IMR-90 (cell line): ENCODE data around the gene GAPDH. TPM values are rescaled to one million over a fixed set of nuclear protein-coding genes. Genes with fewer than 3 reads are reported as not detected.

Source experiments
- ATAC-seq: fragments of 200-7000 bp; cut with Tn5 transposase; 2 replicates; pipeline ENCODE4 v1.9.1; 2020; ENCODE audit warnings: low read depth, mild to moderate bottlenecking, moderate library complexity
- BruUV-seq: library from RNA; stranded (reverse); fragments of 400-500 nt; replicated peaks from 2 replicates; lab custom pipeline; 2021; lab: Mats Ljungman, UMichigan
- CTCF ChIA-PET: fragments of 300-600 bp; formaldehyde crosslinking; extraction: SDS; loops from one replicate; lab custom pipeline; 2021; ENCODE audit warnings: antibody characterized with exemption; lab: Yijun Ruan, JAX
- POLR2A ChIA-PET: fragments of 300-600 bp; sonication (Branson Sonifier 250); formaldehyde crosslinking; loops from one replicate; lab custom pipeline; 2022; ENCODE audit warnings: antibody characterized with exemption; ENCODE audit not compliant: unreplicated experiment; lab: Charles Lee
- DNase-seq: peaks from one replicate; pipeline ENCODE4 v3.0.0; 2013
- H2AFZ ChIP-seq: replicated peaks from 2 replicates; pipeline ENCODE3; 2013; ENCODE audit warnings: low read length, mild to moderate bottlenecking; ENCODE audit not compliant: poor library complexity
- H2AK5ac ChIP-seq: 2 replicates; pipeline ENCODE4 v1.6.1; 2013; ENCODE audit warnings: low read depth, low read length, inconsistent platforms
- H2AK9ac ChIP-seq: replicated peaks from 2 replicates; pipeline ENCODE3; 2013; ENCODE audit warnings: mild to moderate bottlenecking, low read depth, low read length, moderate library complexity; ENCODE audit not compliant: poor library complexity
- H2BK120ac ChIP-seq: 2 replicates; pipeline ENCODE4 v1.6.1; 2013; ENCODE audit warnings: low read depth, low read length, inconsistent platforms
- H2BK15ac ChIP-seq: 3 replicates; pipeline ENCODE4 v1.6.1; 2013; ENCODE audit warnings: low read depth, low read length, inconsistent platforms
- H2BK20ac ChIP-seq: 2 replicates; pipeline ENCODE4 v1.6.1; 2013; ENCODE audit warnings: low read depth, mild to moderate bottlenecking, inconsistent platforms, low read length, moderate library complexity
- H2BK5ac ChIP-seq: 2 replicates; pipeline ENCODE4 v1.6.1; 2013; ENCODE audit warnings: mild to moderate bottlenecking, low read depth, low read length, inconsistent platforms; ENCODE audit not compliant: poor library complexity, severe bottlenecking
- H3K14ac ChIP-seq: replicated peaks from 2 replicates; pipeline ENCODE4 v1.6.1; 2013; ENCODE audit warnings: low read depth, low read length, inconsistent platforms
- H3K18ac ChIP-seq: 2 replicates; pipeline ENCODE4 v1.6.1; 2013; ENCODE audit warnings: low read depth, low read length, control low read depth
- H3K23ac ChIP-seq: 2 replicates; pipeline ENCODE4 v1.6.1; 2013; ENCODE audit warnings: low read depth, low read length, inconsistent platforms
- H3K27ac ChIP-seq: 2 replicates; pipeline ENCODE4 v1.5.1; 2013; ENCODE audit warnings: mild to moderate bottlenecking, control low read depth, low read length; ENCODE audit not compliant: insufficient read depth
- H3K27me3 ChIP-seq: 2 replicates; pipeline ENCODE4 v1.6.1; 2013; ENCODE audit warnings: low read length; ENCODE audit not compliant: control insufficient read depth, insufficient read depth
- H3K36me3 ChIP-seq: 2 replicates; pipeline ENCODE4 v1.6.1; 2013; ENCODE audit warnings: low read length, mixed read lengths; ENCODE audit not compliant: control insufficient read depth, insufficient read depth
- H3K4ac ChIP-seq: 2 replicates; pipeline ENCODE4 v1.6.1; 2013; ENCODE audit warnings: low read depth, low read length, inconsistent platforms
- H3K4me1 ChIP-seq: 2 replicates; pipeline ENCODE4 v1.6.1; 2013; ENCODE audit warnings: low read length, mixed read lengths; ENCODE audit not compliant: control insufficient read depth, insufficient read depth
- H3K4me2 ChIP-seq: 2 replicates; pipeline ENCODE4 v1.6.1; 2013; ENCODE audit warnings: low read depth, mild to moderate bottlenecking, control low read depth, low read length, moderate library complexity
- H3K4me3 ChIP-seq: 2 replicates; pipeline ENCODE4 v1.5.1; 2013; ENCODE audit warnings: low read depth, mild to moderate bottlenecking, control low read depth, low read length, moderate library complexity; ENCODE audit not compliant: insufficient read depth
- H3K56ac ChIP-seq: 2 replicates; pipeline ENCODE4 v1.6.1; 2013; ENCODE audit warnings: low read length, inconsistent platforms; ENCODE audit not compliant: insufficient read depth; ENCODE audit errors: extremely low read depth
- H3K79me1 ChIP-seq, 2 experiments: 2 replicates each; pipeline ENCODE4 v1.6.1; 2013; ENCODE audit warnings: low read length in 2 of 2, inconsistent platforms in 1 of 2, low read depth in 1 of 2
- H3K9ac ChIP-seq: 2 replicates; pipeline ENCODE4 v1.6.1; 2013; ENCODE audit warnings: low read depth, low read length, control low read depth
- H3K9me1 ChIP-seq: 2 replicates; pipeline ENCODE4 v1.6.1; 2013; ENCODE audit warnings: low read length, inconsistent platforms; ENCODE audit not compliant: insufficient read depth
- H3K9me3 ChIP-seq: 2 replicates; pipeline ENCODE4 v1.6.1; 2013; ENCODE audit warnings: low read length; ENCODE audit not compliant: control insufficient read depth, insufficient read depth
- H4K20me1 ChIP-seq: 2 replicates; pipeline ENCODE4 v1.6.1; 2013; ENCODE audit warnings: low read length, inconsistent platforms; ENCODE audit not compliant: insufficient read depth
- H4K5ac ChIP-seq: 2 replicates; pipeline ENCODE4 v1.6.1; 2013; ENCODE audit warnings: mild to moderate bottlenecking, low read depth, low read length, control low read depth
- H4K8ac ChIP-seq, 2 experiments: 2 replicates each; pipeline ENCODE4 v1.6.1; 2013; ENCODE audit warnings: low read depth in 2 of 2, low read length in 2 of 2, control low read depth in 1 of 2, inconsistent platforms in 1 of 2
- H4K91ac ChIP-seq: 2 replicates; pipeline ENCODE4 v1.6.1; 2013; ENCODE audit warnings: low read depth, low read length, inconsistent platforms; ENCODE audit not compliant: insufficient read depth
- BHLHE40 ChIP-seq: fragments of 150-350 bp; IDR thresholded peaks from 2 replicates; pipeline ENCODE4 v1.6.1; 2016; ENCODE audit warnings: mild to moderate bottlenecking, low read depth, low read length
- CEBPB ChIP-seq: IDR thresholded peaks from 2 replicates; pipeline ENCODE4 v1.6.1; 2012; ENCODE audit warnings: low read depth, low read length, improper control_type of control experiment
- FOS ChIP-seq: fragments of 150-350 bp; IDR thresholded peaks from 2 replicates; pipeline ENCODE4 v1.6.1; 2016; ENCODE audit warnings: low read depth, low read length
- MAFK ChIP-seq: IDR thresholded peaks from 2 replicates; pipeline ENCODE4 v1.6.1; 2012; ENCODE audit warnings: low read depth, low read length, improper control_type of control experiment
- MAZ ChIP-seq: IDR thresholded peaks from 2 replicates; pipeline ENCODE4 v1.6.1; 2012; ENCODE audit warnings: low read depth, mild to moderate bottlenecking, low read length, improper control_type of control experiment, moderate library complexity, borderline replicate concordance
- MXI1 ChIP-seq: IDR thresholded peaks from 2 replicates; pipeline ENCODE4 v1.6.1; 2012; ENCODE audit warnings: low read depth, mild to moderate bottlenecking, low read length, moderate library complexity, borderline replicate concordance
- POLR2A ChIP-seq: IDR thresholded peaks from 2 replicates; pipeline ENCODE4 v1.6.1; 2012; ENCODE audit warnings: mild to moderate bottlenecking, low read depth, low read length
- RAD21 ChIP-seq: IDR thresholded peaks from 2 replicates; pipeline ENCODE4 v1.6.1; 2012; ENCODE audit warnings: low read length, improper control_type of control experiment
- RCOR1 ChIP-seq: IDR thresholded peaks from 2 replicates; pipeline ENCODE4 v1.6.1; 2012; ENCODE audit warnings: mild to moderate bottlenecking, low read length, improper control_type of control experiment; ENCODE audit not compliant: insufficient replicate concordance
- RFX5 ChIP-seq: IDR thresholded peaks from 2 replicates; pipeline ENCODE4 v1.8.0; 2012; ENCODE audit warnings: low read depth, mild to moderate bottlenecking, low read length, moderate library complexity
- SMC3 ChIP-seq: fragments of 150-350 bp; IDR thresholded peaks from 2 replicates; pipeline ENCODE4 v1.6.1; 2016; ENCODE audit warnings: low read depth, mild to moderate bottlenecking, antibody characterized with exemption, low read length, moderate library complexity
- WGBS, 2 experiments: methylation state at CpG; one replicate each; pipeline versions ENCODE4 v1.1.5 to v1.1.7; 2013; ENCODE audit warnings: missing lambda C conversion rate in 2 of 2; ENCODE audit not compliant: insufficient read length in 1 of 2; ENCODE audit errors: extremely low coverage in 2 of 2; 5-methylcytosine and 5-hydroxymethylcytosine counted together
- dilution Hi-C: fragments of 300-500 bp; cut with HindIII; formaldehyde crosslinking; loops from one replicate; pipeline ENCODE4 v1.14.3; 2018; ENCODE audit warnings: low sequenced_read_pairs; ENCODE audit not compliant: unreplicated experiment
- in situ Hi-C: fragments of 300-500 bp; cut with MboI; formaldehyde crosslinking; loops from 3 replicates; pipeline ENCODE4 v1.14.3; 2019; ENCODE audit warnings: low sequenced_read_pairs, inconsistent platforms, mixed read lengths
- intact Hi-C: fragments of 100-400 bp; cut with micrococcal nuclease; formaldehyde crosslinking; loops from 2 replicates; pipeline ENCODE4 v1.10.0; 2022
- polyA plus RNA-seq, 3 experiments: library from polyadenylated mRNA; depleted of rRNA; stranded (reverse); fragments of >200 nt; gene quantifications; 2 replicates each; pipeline ENCODE4 v1.2.3, GENCODE V29; 2012; ENCODE audit warnings: low replicate concordance in 1 of 3
- total RNA-seq: library from RNA; depleted of rRNA; stranded (reverse); fragments of >200 nt; gene quantifications from 2 replicates; pipeline ENCODE4 v1.2.3, GENCODE V29; 2012
- TF ChIP-seq, protein P1 (sequence below): fragments of 150-350 bp; IDR thresholded peaks from 2 replicates; pipeline ENCODE4 v1.6.1; 2017; ENCODE audit warnings: mild to moderate bottlenecking, antibody characterized with exemption, low read length, low read depth
- TF ChIP-seq, protein P2 (sequence below): fragments of 150-350 bp; IDR thresholded peaks from 2 replicates; pipeline ENCODE4 v1.6.1; 2016; ENCODE audit warnings: low read depth, mild to moderate bottlenecking, low read length, moderate library complexity, borderline replicate concordance

GAPDH gene
- total and polyA plus RNA-seq, 2 of the 4 experiments (the other 2 are of a cell fraction), result 12,939 to 21,893 TPM

DNA sequence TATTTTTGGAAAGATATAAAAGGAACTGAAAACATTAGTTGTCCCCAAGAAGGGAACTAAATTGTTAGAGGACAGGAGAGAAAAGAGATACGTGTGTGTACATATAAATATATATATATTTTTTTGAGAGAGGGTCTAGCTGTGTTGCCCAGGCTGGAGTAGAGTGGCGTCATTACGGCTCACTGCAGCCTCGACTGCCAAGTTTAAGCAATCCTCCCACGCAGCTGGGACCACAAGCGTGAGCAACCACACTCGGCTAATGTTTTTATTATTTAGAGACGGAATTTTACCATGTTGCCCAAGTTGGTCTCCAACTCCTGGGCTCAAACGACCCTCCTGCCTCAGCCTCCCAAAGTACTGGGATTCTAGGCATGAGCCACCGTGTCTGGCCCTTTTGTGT lies 50.0 kb downstream of the GAPDH start:
- Histone ChIP-seq H3K79me1 (peaks cover 32 to 37% of the 10 kb centered on the region in 2 experiments), H3K36me3 (peaks cover 73% of the 10 kb centered on the region), H2BK120ac (no peak overlapping the region), H2BK15ac (no peak overlapping the region), H3K9me1 (no peaks in the 10 kb centered on the region; the same call in 1 of the 2 replicates), H3K4me1 (no peaks in the 10 kb centered on the region), H3K23ac (no peak overlapping the region), H2BK20ac (no peak overlapping the region), H4K20me1 (peaks cover 6% of the 10 kb centered on the region; the same call in 1 of the 2 replicates), H4K8ac (no peak overlapping the region), H3K9me3 (no peaks in the 10 kb centered on the region), H3K9ac (no peak overlapping the region), H4K5ac (no peak overlapping the region), H3K14ac (no peak overlapping the region), H3K18ac (no peak overlapping the region), H2BK5ac (no peak overlapping the region), H3K4me2 (no peak overlapping the region), H3K27ac (no peak overlapping the region), H2AK9ac (no peak overlapping the region), H2AFZ (no peak overlapping the region), H4K91ac (no peak overlapping the region), H3K4me3 (no peak overlapping the region), H3K4ac (no peak overlapping the region), H2AK5ac (no peak overlapping the region), H3K56ac (no peak overlapping the region), H3K27me3 (no peaks in the 10 kb centered on the region)
- POLR2A ChIA-PET, result no interaction called here
- DNase-seq (no peak), ATAC-seq (no peak)
- intact Hi-C loops (no loop called here), in situ Hi-C loops (no loop called here), dilution Hi-C loops (no loop called here)
- 100% methylated on average over 3 of the region's 10 CpGs; no CpG with 5 or more reads in 1 of the 2 experiments for whole genome bisulfite sequencing, 2 experiments
- no peak for TF ChIP-seq CEBPB
- TF ChIP-seq RCOR1, result no peak
- TF ChIP-seq RAD21, result no peak
- no peak for TF ChIP-seq RFX5
- TF ChIP-seq, protein P1, sequence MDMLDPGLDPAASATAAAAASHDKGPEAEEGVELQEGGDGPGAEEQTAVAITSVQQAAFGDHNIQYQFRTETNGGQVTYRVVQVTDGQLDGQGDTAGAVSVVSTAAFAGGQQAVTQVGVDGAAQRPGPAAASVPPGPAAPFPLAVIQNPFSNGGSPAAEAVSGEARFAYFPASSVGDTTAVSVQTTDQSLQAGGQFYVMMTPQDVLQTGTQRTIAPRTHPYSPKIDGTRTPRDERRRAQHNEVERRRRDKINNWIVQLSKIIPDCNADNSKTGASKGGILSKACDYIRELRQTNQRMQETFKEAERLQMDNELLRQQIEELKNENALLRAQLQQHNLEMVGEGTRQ, result no peak
- TF ChIP-seq SMC3, result no peak
- no peak for TF ChIP-seq BHLHE40
- TF ChIP-seq, protein P2, sequence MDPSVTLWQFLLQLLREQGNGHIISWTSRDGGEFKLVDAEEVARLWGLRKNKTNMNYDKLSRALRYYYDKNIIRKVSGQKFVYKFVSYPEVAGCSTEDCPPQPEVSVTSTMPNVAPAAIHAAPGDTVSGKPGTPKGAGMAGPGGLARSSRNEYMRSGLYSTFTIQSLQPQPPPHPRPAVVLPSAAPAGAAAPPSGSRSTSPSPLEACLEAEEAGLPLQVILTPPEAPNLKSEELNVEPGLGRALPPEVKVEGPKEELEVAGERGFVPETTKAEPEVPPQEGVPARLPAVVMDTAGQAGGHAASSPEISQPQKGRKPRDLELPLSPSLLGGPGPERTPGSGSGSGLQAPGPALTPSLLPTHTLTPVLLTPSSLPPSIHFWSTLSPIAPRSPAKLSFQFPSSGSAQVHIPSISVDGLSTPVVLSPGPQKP, result no peak
- TF ChIP-seq POLR2A, result no peak
- TF ChIP-seq MXI1, result no peak
- no peak for TF ChIP-seq FOS
- no peak for TF ChIP-seq MAFK
- TF ChIP-seq MAZ, result no peak
- CTCF ChIA-PET, result no interaction called here
- no TSS peak for BruUV-seq
